ENCODE data around the gene PDPK1.
"Not testable (repeated sequence)": the region's sequence is repeated elsewhere in the genome, so short reads cannot be mapped to it uniquely, and the experiment has no call there.

PDPK1 gene

DNA sequence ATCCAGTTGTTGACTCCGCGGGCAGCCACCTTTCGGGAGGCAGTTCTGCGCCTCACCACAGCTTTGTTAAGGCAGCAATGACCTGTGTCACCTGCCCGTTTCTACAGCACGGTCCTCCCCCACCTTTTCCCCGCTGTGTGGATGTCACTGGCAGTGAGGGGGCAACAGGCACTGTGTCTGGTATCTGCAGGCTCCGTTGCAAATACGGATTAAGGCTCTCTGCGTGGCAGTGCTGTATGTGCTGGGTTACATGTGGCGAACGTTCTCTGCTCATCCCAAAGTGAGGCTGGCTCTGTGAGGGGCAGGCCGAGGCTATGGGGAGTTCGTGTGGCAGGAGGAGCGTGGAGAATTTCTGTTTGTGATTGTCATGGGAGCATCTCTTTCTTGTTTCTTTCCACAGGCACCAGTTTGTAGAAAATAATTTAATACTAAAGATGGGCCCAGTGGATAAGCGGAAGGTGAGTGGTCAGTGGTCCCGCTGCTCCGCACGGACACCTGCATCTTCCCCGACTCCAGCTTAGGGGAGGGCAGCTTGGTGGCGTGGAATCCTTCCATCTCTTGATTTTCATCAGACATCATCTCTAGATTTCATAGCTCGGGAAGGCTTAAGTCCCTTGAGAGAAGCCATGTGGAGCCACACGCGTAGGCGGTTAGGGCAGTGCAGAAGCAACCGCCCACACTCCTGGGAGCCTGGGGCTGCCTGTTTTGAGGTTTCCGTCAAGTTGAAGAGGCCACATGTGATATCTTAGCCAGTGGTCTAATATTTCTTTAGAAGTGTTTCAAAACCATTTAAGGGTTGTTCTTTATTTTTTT is 57.8 kb downstream of the PDPK1 start:
- DNase-seq, result no peak

DNA sequence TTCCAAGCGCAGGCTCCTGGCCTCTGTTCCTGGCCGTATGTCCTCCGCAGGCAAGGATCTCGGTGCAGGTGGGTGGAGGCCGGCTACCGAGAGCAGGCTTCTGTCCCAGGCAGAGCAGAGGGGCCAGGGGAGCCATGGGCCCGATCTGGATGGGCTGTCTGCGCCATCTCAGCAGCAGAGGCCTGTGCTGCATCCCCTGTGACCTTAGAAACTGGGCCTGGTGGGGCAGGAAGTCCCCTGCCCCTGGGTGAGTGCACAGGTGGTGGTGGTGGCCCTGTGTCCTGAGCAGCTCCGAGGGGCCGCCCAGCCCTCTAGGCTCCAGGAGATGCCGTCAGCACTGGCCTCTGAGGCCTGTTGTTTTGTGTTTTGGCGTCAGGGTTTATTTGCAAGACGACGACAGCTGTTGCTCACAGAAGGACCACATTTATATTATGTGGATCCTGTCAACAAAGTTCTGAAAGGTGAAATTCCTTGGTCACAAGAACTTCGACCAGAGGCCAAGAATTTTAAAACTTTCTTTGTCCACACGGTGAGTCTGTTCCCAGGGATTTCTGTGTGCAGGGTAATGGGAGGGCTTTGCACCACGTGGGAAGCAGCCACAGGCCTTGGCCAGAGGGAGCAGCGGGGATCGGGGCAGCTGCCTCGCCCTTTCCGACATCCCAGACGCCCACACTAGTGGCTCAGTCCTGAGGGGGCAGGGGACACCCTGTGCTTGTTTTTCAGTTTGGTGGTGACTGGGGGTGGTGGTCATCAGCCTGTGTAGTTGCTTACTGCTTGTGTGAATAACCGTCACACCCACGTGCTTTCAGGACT is 59.1 kb downstream of the PDPK1 start:
- DNase-seq, result no peak

DNA sequence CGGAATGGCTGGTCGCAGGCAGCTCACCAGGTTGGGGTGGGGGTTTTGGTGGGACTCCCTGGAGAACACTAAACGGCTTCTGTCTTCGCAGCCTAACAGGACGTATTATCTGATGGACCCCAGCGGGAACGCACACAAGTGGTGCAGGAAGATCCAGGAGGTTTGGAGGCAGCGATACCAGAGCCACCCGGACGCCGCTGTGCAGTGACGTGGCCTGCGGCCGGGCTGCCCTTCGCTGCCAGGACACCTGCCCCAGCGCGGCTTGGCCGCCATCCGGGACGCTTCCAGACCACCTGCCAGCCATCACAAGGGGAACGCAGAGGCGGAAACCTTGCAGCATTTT is 59.7 kb downstream of the PDPK1 start:
- DNase-seq, result no peak

DNA sequence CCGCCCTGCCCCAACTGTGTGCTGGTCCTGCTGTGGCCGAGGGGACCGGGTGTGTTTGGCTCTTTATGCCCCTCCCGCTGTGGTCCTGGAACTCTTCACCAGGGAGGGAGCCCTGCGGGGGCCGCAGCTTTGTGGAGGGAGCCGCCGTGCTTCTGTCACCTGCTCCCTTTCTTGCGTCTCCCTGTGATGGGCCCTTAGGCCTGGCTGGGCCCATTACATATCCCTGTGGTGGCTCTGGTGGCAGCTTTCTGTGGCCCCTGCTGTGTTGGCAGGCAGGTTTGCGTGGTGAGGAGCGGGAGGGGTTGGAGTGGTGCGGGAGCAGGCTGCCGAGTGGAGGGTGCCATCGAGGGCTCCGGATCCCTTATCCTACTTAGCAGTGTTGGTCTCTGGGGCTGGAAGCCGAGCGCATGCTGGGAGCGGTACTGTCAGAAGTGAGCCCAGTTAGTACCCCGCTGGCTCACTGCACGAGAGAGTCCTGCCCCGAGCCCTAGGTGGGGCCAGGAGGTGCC is 60.4 kb downstream of the PDPK1 start:
- no peak for DNase-seq

DNA sequence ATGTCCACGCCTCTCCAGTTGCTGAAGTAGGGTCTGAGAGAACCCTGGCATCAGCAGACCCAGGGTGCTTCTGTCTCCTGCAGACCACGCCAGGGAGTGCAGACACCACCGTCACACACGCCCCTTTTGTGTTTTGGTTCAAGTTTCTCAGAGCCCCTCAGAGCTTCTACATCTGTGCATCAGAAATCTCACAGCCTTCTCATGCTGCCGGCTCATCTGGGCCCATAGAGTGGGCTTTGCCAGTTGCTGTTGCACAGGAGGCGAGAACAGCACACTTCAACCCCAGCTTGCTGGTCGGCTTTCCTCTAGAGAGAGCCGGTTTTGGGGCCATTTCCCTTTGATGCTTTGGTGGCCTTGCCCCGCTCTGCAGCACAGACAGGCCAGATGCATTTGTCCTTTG is 60.9 kb downstream of the PDPK1 start:
- DNase-seq, result no peak

DNA sequence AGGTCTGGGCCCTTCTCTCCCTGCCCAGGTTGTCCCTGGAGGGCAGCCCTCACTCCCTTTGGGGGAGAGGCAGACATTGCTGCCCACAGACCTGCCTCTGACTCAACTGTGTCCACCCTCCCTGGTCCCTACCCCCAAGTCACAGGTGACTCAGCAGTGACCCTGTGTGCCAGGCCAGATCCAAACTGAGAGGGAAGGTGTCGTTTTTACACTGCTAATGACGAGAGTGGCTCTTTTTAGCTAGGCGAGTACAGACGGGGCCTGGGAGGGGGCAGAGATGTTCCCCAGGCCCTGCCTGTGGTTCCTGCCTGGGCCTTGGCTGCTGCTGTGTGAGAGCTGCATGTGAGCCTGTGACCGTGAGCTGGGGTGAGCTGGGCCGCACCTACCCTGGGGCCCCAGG is 61.3 kb downstream of the PDPK1 start:
- not testable (repeated sequence) for DNase-seq

DNA sequence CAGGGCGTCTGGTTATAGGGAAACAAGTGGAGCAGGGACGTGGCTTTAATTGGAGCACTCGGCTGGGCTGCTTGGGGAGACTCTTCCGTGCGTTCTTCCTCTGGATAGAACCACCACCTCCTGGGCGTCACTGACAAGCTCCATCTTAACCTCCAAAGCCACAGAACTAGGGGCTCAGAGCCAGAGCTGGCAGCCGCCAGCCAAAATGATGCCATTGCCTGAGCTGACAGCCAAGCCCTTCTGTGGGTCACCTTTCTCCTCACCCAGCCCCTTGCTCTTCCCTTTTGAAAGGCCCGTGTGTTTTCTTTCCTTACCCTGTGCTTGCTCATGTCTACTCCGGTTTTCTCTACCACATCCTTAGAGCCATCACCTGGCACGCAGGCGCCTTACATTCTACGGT is 62.0 kb downstream of the PDPK1 start:
- DNase-seq, result not testable (repeated sequence)

DNA sequence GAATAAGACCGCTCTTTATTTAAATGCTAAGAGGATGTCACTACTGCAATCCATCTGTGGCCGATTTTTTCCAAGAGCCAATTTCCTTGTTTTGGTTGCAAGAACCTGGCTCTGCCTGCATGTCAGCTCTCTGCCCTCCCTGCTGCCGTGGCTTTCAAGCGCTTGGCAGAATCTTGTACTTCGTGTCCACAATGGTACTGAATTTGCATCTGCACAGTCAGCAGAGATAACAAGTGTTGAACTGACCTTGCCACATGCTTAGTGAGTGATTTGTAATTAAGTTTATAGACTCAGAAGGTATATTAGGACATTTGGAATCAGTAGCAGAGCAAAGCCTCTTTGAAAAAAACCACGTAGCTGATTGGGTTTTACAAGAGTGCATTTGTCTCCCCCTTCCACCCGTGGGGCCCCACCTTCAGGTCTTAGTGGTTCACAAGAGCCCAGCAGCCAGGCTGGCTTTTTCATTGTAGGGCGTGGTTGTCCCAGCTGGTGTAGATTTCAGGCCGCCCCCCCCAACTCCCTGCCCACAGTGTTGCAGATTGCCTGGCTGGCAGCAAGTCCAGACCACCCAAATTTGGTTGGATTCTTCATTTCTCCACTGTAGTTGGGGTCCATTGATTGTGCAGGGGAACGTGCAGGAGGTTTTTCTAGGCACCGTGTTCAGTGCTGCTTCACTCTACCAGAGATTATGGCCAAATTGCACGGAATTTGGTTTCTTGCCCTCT is 63.6 kb downstream of the PDPK1 start:
- DNase-seq, result not testable (repeated sequence)

DNA sequence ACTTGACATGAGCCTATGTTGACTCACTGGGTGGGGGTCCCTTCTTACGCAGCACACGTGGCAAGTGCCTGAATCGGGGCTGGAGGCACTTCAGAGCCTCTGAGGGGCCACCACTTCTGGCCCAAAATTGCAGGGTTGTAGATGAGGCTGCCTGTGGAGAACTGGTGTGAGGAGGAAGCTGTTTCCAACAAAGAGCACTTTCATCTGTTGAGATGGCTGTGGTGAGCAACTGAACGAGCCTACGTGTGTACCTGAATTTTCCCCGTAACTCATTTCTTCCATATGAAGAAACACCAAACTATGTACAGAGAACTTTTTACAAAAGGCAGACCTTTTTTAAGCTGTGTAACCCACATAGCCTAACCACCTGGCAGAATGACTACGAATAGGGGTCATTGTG is 64.4 kb downstream of the PDPK1 start:
- DNase-seq, result not testable (repeated sequence)

DNA sequence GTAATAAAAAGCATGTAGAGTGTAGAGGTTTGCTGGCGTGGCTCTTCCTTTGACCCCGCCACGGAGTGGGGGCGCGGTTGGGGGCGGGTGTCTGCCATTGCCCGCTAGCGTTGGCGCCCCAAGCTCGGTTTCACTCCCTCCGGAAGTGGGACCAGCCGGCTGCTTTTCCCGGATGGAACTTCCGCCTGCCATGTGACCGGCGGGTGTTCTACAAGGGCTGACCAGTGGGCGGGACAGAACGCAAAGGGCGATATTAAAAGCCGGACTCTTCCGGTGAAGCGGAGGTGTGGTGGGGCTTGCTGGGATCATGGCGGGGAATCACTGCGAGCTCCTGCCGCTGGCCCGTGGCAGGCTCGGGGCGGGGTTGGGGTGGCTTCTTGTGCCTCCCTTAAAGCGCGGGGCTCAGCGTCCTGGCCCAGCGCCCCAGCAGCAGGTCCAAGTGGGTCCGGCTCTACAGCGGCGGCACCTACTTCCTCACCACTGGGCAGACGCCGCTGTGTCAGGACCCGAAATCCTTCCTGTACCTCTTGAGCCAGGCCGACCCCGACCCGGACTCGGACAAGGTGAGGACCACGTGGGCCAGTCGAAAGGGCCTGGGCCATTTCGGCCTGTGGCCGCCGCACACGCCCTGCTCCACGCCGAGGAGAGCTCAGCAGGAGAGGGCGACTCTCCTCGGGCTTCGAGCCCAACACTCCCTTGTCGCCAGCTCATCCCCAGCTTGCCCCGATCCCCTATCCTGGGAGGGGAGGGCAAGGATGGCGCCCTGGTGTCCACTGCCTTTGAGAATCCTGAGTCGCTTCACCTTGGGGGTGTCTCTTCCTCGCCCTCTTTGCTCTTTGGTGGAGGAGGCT is 65.6 kb downstream of the PDPK1 start:
- DNase-seq, result peak; percentile 79

DNA sequence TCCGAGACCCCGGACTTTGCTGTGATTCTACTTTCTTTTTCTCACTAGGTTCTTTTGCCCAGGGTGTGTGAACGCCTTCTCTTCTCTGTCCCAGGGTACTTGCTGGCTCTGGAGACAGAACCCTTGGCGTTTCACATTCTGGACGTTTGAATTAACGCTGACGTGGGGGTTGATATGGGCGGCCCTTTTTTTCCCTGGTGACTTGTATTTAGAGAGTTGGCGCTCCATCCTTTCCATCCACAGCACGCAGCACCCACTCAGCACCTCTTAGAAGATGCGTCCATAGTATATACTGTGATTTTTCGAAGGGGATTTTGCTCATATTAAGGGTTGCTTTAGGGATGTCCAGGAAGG is 66.2 kb downstream of the PDPK1 start:
- not testable (repeated sequence) for DNase-seq

DNA sequence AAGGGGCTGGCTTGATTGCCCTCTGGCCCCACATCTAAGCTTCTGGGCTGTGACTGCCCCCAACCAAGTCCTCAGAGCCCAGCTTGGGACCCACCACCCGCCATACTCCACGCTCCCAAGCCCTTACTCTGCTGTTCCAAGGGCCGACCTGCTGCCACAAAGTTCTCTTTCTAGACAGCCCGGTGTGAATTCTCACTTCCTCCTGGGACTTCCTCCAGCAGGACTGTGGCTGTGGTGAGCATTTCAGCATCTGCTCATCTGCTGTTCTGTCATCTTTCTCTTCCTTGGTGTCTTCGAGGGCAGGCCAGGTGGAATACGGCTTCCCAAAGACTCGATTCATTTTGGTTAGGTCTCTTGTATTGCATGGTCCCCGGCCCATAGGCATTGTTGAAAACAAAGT is 69.0 kb downstream of the PDPK1 start:
- DNase-seq, result not testable (repeated sequence)

DNA sequence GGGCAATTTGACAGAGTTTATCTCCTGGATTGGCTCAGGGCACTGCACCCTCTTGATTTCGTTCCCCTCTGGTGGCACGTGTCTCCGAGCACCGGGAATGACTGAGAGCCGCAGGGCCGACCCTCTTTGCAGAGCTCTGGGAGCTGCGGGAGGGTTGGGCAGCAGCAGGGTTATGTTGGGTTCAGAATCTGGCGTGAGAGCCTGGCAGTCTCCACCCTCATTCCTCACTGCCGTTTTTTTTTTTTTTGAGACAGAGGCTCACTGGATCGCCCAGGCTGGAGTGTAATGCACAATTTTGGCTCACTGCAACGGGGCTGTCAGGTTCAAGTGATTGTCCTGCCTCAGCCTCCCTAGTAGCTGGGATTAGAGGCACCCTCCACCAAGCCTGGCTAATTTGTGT is 71.5 kb downstream of the PDPK1 start:
- DNase-seq, result not testable (repeated sequence)

DNA sequence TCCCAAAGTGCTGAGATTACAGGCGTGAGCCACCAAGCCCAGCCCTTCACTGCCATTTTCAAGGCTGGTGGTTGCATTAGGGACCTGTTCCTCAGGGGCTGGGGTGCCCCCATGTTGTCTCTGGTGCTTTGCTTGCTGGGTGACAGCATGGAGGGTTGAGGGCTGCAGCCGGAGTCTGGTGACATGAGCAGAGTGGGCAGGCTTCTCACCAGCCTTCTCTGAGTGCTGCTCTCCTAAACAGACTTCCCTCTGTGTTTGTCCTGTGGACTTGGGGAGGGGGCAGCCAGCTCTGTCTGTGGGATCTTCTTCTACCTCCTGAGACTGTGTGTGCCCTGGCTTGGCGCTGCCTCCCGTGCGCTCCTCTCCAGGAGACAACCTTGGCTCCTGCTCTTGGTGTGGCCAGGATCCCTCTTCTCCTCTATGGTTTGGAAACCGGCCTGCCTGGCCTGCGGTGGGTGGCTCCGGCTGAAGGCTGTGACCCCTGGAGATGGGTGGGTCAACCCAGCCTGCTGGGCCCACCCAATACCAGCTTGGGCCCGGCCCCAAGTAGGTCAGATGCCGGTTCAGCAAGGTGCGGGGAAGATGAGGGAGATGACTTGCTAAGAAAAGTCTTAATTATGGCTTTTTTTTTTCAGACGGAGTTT is 72.1 kb downstream of the PDPK1 start:
- DNase-seq, result no peak

DNA sequence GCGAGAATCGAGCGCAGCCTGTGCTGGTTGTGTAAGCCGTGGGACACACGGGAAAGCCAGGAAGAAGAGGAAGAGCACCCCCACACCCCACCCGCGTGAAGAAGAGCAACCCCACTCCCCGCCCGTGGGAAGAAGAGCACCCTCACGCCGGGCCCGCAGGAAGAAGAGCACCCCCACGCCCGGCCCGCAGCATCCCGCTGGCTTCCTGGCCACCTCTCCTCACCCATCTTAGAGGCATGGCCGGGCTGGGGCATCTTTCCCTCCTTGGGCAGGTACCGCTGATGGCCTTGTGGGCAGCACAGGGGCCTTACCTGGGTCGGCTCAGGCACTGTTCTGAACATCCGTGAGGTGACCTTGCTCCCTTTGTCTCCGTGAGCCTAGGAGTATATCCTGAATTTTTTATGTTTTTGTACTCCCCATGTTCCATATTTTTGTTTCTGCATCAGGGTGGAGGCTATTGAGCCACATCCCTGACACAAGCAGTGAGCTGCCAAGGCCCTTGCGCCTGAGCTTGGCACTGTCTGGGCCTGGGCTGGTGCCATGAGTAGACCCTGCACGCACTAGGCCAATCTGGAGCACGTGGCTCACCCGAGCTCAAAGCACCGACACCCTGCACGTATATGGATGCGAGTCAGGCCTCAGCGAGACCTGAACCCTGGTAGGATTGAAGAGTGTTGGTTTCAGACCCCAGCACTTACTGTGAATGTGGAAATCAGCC is 73.1 kb downstream of the PDPK1 start:
- DNase-seq, result no peak

DNA sequence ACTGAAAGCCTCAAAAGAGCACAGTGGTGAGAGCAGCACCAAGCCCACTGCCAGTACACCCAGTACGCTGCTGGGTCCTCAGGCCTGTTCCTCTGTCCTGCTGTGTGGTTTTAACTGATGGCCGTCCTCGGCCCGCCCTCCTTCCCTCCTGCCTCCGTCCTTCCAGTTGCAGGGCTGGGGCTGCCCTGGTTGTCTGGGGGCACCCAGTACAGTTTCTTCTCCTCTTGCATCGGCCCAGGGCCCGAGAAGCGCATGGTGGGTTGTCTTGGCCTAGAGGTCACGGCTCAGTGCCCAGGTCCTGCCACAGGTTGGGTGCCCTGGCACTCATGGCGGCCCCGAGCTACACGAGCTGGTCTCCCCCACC is 73.7 kb downstream of the PDPK1 start:
- no peak for DNase-seq

DNA sequence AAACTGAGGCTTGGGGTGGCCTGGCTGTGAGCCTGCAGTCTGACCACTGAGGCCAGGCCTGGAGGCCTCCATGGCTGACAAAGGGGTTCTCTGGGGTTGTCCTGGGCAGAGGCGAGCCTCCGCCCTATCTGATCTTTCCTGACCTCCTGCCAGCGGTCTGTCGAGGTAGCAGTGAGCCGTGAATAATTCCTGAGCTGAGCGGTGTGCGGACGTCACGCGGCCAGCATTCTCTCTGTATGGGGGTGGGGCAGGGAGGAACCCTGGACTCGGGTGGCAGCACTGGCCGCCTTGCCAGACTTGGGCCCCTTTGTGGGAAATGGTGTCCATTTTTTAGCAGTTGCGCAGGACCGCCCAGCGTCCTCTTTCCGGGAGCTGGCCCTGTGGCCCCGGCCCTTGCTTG is 74.1 kb downstream of the PDPK1 start:
- DNase-seq, result not testable (repeated sequence)

DNA sequence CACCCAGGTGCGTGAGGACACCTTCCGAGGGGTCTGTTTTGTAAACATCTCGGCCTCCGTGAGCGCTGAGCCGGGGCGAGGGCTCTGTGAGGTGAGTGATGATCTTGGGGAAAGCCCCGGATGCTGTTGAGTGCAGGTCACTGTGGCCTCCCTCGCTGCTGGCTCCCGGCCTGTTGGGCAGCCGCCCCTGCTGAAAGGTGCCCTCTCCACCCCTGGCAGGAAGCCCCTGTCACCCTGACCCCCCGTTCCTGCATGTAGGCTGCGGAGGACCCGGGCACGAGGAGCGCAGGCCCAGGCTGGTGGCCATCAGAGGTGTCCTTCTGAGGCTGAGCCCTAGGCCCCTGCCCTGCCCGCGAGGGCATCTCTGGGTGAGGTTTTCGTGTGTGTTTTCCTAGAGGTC is 75.4 kb downstream of the PDPK1 start:
- DNase-seq, result not testable (repeated sequence)

DNA sequence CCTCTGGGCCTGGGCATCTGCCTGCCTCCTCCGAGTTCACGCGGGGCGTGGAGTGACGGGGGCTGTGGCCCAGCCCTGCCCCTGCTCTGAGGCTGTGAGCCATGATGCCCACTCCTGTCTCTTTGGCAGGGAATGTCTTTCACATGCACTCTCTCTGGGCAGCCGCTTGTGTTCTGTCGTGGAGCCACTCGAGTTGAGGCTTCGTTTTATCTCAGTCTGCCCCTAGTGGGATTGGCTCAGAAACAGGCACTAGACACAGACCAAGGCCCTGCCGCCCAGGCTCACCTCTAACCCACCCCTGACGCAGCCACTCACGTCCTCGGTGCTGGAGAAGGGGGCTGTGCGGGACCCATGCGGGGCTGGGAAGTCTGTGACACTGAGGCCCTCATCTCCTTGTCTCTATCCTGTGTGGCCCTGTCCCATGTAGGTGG is 77.0 kb downstream of the PDPK1 start:
- no peak for DNase-seq

DNA sequence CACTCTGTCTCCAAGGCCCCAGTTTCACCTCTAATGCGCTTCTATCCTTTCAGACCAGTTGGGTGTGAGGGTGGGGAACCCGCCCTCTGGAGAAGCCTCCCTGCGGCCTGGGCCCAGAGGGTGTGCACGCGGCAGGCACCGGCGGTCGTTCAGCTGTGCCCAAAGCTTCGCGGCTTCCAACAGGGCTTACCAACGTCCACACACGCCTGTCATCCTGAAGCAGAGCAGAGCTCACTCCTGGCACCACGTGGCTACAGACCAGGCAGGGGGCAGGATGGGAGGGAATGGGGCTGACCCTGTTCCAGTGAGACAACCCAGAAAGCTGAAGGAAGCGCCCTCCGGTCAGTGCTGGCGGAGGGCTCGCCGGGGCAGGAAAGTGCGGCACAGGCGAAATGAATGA is 81.1 kb downstream of the PDPK1 start:
- DNase-seq, result not testable (repeated sequence)

DNA sequence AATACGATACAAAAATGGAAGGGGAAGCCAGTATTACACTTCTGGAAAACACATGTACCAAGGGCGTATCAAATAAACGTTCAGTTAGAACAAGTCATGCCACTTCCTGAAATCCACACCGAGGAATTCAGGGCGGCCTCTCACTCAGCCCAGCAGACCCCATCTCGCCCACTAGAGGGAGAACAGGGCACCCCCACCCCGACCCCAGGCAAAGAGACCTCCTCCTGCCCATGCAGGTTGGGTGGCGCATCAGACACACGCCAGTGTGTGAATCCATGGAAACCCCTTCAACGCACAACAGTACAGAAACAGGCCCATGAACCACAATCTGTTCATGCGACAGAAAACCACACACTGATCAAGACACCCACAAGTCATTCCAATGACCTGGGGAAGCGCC is 81.8 kb downstream of the PDPK1 start:
- not testable (repeated sequence) for DNase-seq

Data from activated CD8-positive, alpha-beta memory T cell treated with anti-CD3 and anti-CD28 coated beads, Interleukin-2, amount 50 U/mL, for 4 hours (primary cell).